MM.1S (cell line): ENCODE results near the gene TMEM45A.

Experiments
- DNase-seq: peaks from one replicate; pipeline ENCODE4 v3.0.0-alpha.2; 2015
- H2AFZ ChIP-seq: fragments of 300-600 bp; sonication (generic); 2 replicates; pipeline ENCODE4 v1.6.0; 2016; ENCODE audit warnings: antibody characterized with exemption, low read length
- H3F3A ChIP-seq: fragments of 300-600 bp; sonication (generic); 2 replicates; pipeline ENCODE4 v1.6.1; 2016; ENCODE audit warnings: mild to moderate bottlenecking, antibody characterized with exemption, low read length, moderate library complexity, mixed read lengths; ENCODE audit not compliant: insufficient read depth
- H3K27ac ChIP-seq: fragments of 300-600 bp; sonication (generic); 2 replicates; pipeline ENCODE4 v1.5.1; 2016; ENCODE audit warnings: mild to moderate bottlenecking, low read length
- H3K27me3 ChIP-seq: fragments of 300-600 bp; sonication (generic); replicated peaks from 2 replicates; pipeline ENCODE4 v1.6.0; 2016; ENCODE audit warnings: low read length; ENCODE audit not compliant: insufficient read depth
- H3K36me3 ChIP-seq: fragments of 300-600 bp; sonication (generic); replicated peaks from 2 replicates; pipeline ENCODE4 v1.6.1; 2016; ENCODE audit warnings: mild to moderate bottlenecking, low read length, mixed read lengths; ENCODE audit not compliant: insufficient read depth
- H3K4me1 ChIP-seq: fragments of 300-600 bp; sonication (generic); 2 replicates; pipeline ENCODE4 v1.6.1; 2016; ENCODE audit warnings: low read length, mixed read lengths
- H3K4me2 ChIP-seq: fragments of 300-600 bp; sonication (generic); 2 replicates; pipeline ENCODE4 v1.6.0; 2016; ENCODE audit warnings: low read depth, low read length
- H3K4me3 ChIP-seq: fragments of 300-600 bp; sonication (generic); 2 replicates; pipeline ENCODE4 v1.5.1; 2016; ENCODE audit warnings: low read length, mixed read lengths
- H3K79me2 ChIP-seq: fragments of 300-600 bp; sonication (generic); 2 replicates; pipeline ENCODE4 v1.6.1; 2016; ENCODE audit warnings: mixed run types, low read length, mixed read lengths
- H3K9ac ChIP-seq: fragments of 300-600 bp; sonication (generic); 2 replicates; pipeline ENCODE4 v1.6.1; 2016; ENCODE audit warnings: low read length, mixed read lengths
- H3K9me2 ChIP-seq: fragments of 300-600 bp; sonication (generic); replicated peaks from 2 replicates; pipeline ENCODE4 v1.6.1; 2016; ENCODE audit warnings: mild to moderate bottlenecking, low read length, mixed read lengths; ENCODE audit not compliant: insufficient read depth
- H3K9me3 ChIP-seq: fragments of 300-600 bp; sonication (generic); replicated peaks from 2 replicates; pipeline ENCODE4 v1.6.1; 2016; ENCODE audit warnings: mild to moderate bottlenecking, low read length, mixed read lengths; ENCODE audit not compliant: insufficient read depth
- H4K20me1 ChIP-seq: fragments of 300-600 bp; sonication (generic); 2 replicates; pipeline ENCODE4 v1.6.1; 2016; ENCODE audit warnings: mild to moderate bottlenecking, low read length, moderate library complexity, mixed read lengths; ENCODE audit not compliant: insufficient read depth
- CTCF ChIP-seq: fragments of 300-600 bp; sonication (generic); IDR thresholded peaks from 2 replicates; pipeline ENCODE4 v1.5.1; 2016; ENCODE audit warnings: antibody characterized with exemption, low read length, mixed read lengths
- EZH2 ChIP-seq: fragments of 300-600 bp; sonication (generic); optimal IDR thresholded peaks from 2 replicates; pipeline ENCODE3; 2017; ENCODE audit warnings: low read depth, mild to moderate bottlenecking, antibody characterized with exemption, low read length, mixed read lengths
- EZH2phosphoT487 ChIP-seq: fragments of 300-600 bp; sonication (generic); IDR thresholded peaks from 2 replicates; pipeline ENCODE4 v1.6.1; 2018; ENCODE audit warnings: antibody characterized with exemption, low read length

The TMEM45A gene

GRCh38 chr3:100560426-100560825, 68.0 kb downstream of the TMEM45A start:
- no peak for DNase-seq
- H3K27ac ChIP-seq, result no peak overlapping the region

GRCh38 chr3:100561459-100562158, 69.2 kb downstream of the TMEM45A start:
- H3K27me3 ChIP-seq, result no peaks in the 10 kb centered on the region
- no peaks in the 10 kb centered on the region for H3K9me3 ChIP-seq
- H3K9ac ChIP-seq, result no peak overlapping the region
- no peaks in the 10 kb centered on the region for H4K20me1 ChIP-seq
- H3K36me3 ChIP-seq, result no peaks in the 10 kb centered on the region
- no peak overlapping the region for H3K27ac ChIP-seq
- no peaks in the 10 kb centered on the region for H3K79me2 ChIP-seq
- H3F3A ChIP-seq, result no peaks in the 10 kb centered on the region
- no peak overlapping the region for H3K4me3 ChIP-seq
- no peaks in the 10 kb centered on the region for H3K9me2 ChIP-seq
- DNase-seq, result no peak
- H2AFZ ChIP-seq, result no peak overlapping the region
- H3K4me2 ChIP-seq, result no peak overlapping the region
- no peak for TF ChIP-seq CTCF
- TF ChIP-seq EZH2phosphoT487, result no peak
- TF ChIP-seq EZH2, result no peak
- H3K4me1 ChIP-seq, result no peaks in the 10 kb centered on the region

More at GRCh38 chr3:100560426-100560825, 68.0 kb downstream of the TMEM45A start:
- TF ChIP-seq EZH2, result no peak
- no peak for TF ChIP-seq EZH2phosphoT487
- TF ChIP-seq CTCF, result no peak
- H3K36me3 ChIP-seq, result no peaks in the 10 kb centered on the region
- H3K27me3 ChIP-seq, result no peaks in the 10 kb centered on the region
- no peaks in the 10 kb centered on the region for H3K9me2 ChIP-seq
- H2AFZ ChIP-seq, result no peak overlapping the region
- no peaks in the 10 kb centered on the region for H3K9me3 ChIP-seq
- no peaks in the 10 kb centered on the region for H3K79me2 ChIP-seq
- no peak overlapping the region for H3K4me2 ChIP-seq
- H3K9ac ChIP-seq, result no peak overlapping the region
- H3F3A ChIP-seq, result no peaks in the 10 kb centered on the region
- H3K4me3 ChIP-seq, result no peak overlapping the region
- H4K20me1 ChIP-seq, result no peaks in the 10 kb centered on the region
- H3K4me1 ChIP-seq, result no peaks in the 10 kb centered on the region

GRCh38 chr3:100562224-100562857, 69.9 kb downstream of the TMEM45A start:
- Histone ChIP-seq H3K79me2 (no peaks in the 10 kb centered on the region), H3K4me2 (no peak overlapping the region), H3K4me3 (no peak overlapping the region), H4K20me1 (no peaks in the 10 kb centered on the region), H3K9ac (no peak overlapping the region), H2AFZ (no peak overlapping the region), H3K36me3 (no peaks in the 10 kb centered on the region), H3F3A (no peaks in the 10 kb centered on the region), H3K27ac (no peak overlapping the region), H3K9me3 (no peaks in the 10 kb centered on the region), H3K27me3 (no peaks in the 10 kb centered on the region), H3K4me1 (no peaks in the 10 kb centered on the region), H3K9me2 (no peaks in the 10 kb centered on the region)
- TF ChIP-seq EZH2phosphoT487, result no peak
- no peak for TF ChIP-seq CTCF
- TF ChIP-seq EZH2, result no peak
- DNase-seq, result no peak
